Ishikawa (cell line): Measurements from ENCODE around the gene C1orf141.

ENCODE experiments used
- CEBPB ChIP-seq: IDR thresholded peaks from 2 replicates; pipeline ENCODE4 v1.6.1; 2012
- CREB1 ChIP-seq: IDR thresholded peaks from 2 replicates; pipeline ENCODE4 v1.6.1; 2012; ENCODE audit warnings: low read depth
- EGR1 ChIP-seq: IDR thresholded peaks from 2 replicates; pipeline ENCODE4 v1.6.1; 2012
- EP300 ChIP-seq: IDR thresholded peaks from 2 replicates; pipeline ENCODE4 v1.6.1; 2012; ENCODE audit warnings: borderline replicate concordance
- FOXM1 ChIP-seq: IDR thresholded peaks from 2 replicates; pipeline ENCODE4 v1.6.1; 2012; ENCODE audit warnings: low read depth, borderline replicate concordance
- MAX ChIP-seq: IDR thresholded peaks from 2 replicates; pipeline ENCODE4 v1.6.1; 2012
- NFIC ChIP-seq: IDR thresholded peaks from 2 replicates; pipeline ENCODE4 v1.6.1; 2012
- RAD21 ChIP-seq: IDR thresholded peaks from 2 replicates; pipeline ENCODE4 v1.6.1; 2012; ENCODE audit warnings: low read depth
- REST ChIP-seq: IDR thresholded peaks from 2 replicates; pipeline ENCODE4 v1.6.1; 2012; ENCODE audit warnings: low read depth, mild to moderate bottlenecking
- TAF1 ChIP-seq: IDR thresholded peaks from 2 replicates; pipeline ENCODE4 v1.6.1; 2012; ENCODE audit warnings: low read depth, mild to moderate bottlenecking
- TCF12 ChIP-seq: IDR thresholded peaks from 2 replicates; pipeline ENCODE4 v1.6.1; 2012; ENCODE audit warnings: low read depth
- TEAD4 ChIP-seq: IDR thresholded peaks from 2 replicates; pipeline ENCODE4 v1.6.1; 2012
- USF1 ChIP-seq: IDR thresholded peaks from 2 replicates; pipeline ENCODE4 v1.6.1; 2012
- YY1 ChIP-seq: IDR thresholded peaks from 2 replicates; pipeline ENCODE4 v1.6.1; 2012; ENCODE audit warnings: low read depth
- ZBTB7A ChIP-seq: IDR thresholded peaks from 2 replicates; pipeline ENCODE4 v1.6.1; 2012; ENCODE audit warnings: low read depth

Gene C1orf141

GRCh38 chr1:67171574-67171955, 36.8 kb upstream of the C1orf141 start:
- no peak for TF ChIP-seq EGR1
- no peak for TF ChIP-seq MAX

GRCh38 chr1:67170751-67171573, 36.2 kb upstream of the C1orf141 start:
- no peak for TF ChIP-seq YY1
- TF ChIP-seq CEBPB = no peak
- TF ChIP-seq CREB1 = no peak
- no peak for TF ChIP-seq FOXM1
- TF ChIP-seq ZBTB7A = no peak
- TF ChIP-seq MAX = no peak
- TF ChIP-seq TCF12 = no peak
- TF ChIP-seq TEAD4 = no peak
- no peak for TF ChIP-seq RAD21
- no peak for TF ChIP-seq REST
- no peak for TF ChIP-seq TAF1
- no peak for TF ChIP-seq NFIC
- TF ChIP-seq EGR1 = no peak
- no peak for TF ChIP-seq EP300
- TF ChIP-seq USF1 = no peak

GRCh38 chr1:67169932-67170331, 35.2 kb upstream of the C1orf141 start:
- TF ChIP-seq CREB1 (no peak), TEAD4 (no peak), YY1 (no peak), EP300 (no peak), USF1 (no peak), CEBPB (no peak), NFIC (no peak), ZBTB7A (no peak)

- no peak for TF ChIP-seq MAX
- TF ChIP-seq TEAD4 = no peak
- TF ChIP-seq FOXM1 = no peak
- no peak for TF ChIP-seq CEBPB
- no peak for TF ChIP-seq TCF12
- no peak for TF ChIP-seq CREB1
Measured at GRCh38 chr1:67169496-67169895, 34.7 kb upstream of the C1orf141 start.

- TF ChIP-seq CEBPB = no peak
- no peak for TF ChIP-seq TAF1
- no peak for TF ChIP-seq REST
- TF ChIP-seq TEAD4 = no peak
- no peak for TF ChIP-seq CREB1
- TF ChIP-seq TCF12 = no peak
- no peak for TF ChIP-seq FOXM1
- no peak for TF ChIP-seq MAX
- TF ChIP-seq EP300 = no peak
- TF ChIP-seq USF1 = no peak
- TF ChIP-seq YY1 = no peak
- no peak for TF ChIP-seq EGR1
- TF ChIP-seq ZBTB7A = no peak
- TF ChIP-seq NFIC = no peak
- TF ChIP-seq RAD21 = no peak
Measured at GRCh38 chr1:67166196-67166595, 31.4 kb upstream of the C1orf141 start, which contains the start of gene IL23R. Gene IL23R (plus strand): TSS chr1:67166454. CDS start chr1:67168121, 1,667 bp downstream.
